D721Med (cell line): ENCODE measurements around the gene FERMT1.

ENCODE experiments used
- DNase-seq: peaks from one replicate; pipeline ENCODE4 v3.0.0; 2011; ENCODE audit warnings: low spot score; ENCODE audit not compliant: insufficient read length
- FAIRE-seq: peaks from 2 replicates; lab custom pipeline; 2011; peaks lifted over from hg19 to GRCh38; lab: Jason Lieb, UNC
- TF ChIP-seq, protein P1 (sequence below): IDR thresholded peaks from 2 replicates; pipeline ENCODE4 v1.5.1; 2012; ENCODE audit warnings: mild to moderate bottlenecking, control low read depth; ENCODE audit not compliant: insufficient read depth; ENCODE audit errors: missing control alignments

The FERMT1 gene

DNA sequence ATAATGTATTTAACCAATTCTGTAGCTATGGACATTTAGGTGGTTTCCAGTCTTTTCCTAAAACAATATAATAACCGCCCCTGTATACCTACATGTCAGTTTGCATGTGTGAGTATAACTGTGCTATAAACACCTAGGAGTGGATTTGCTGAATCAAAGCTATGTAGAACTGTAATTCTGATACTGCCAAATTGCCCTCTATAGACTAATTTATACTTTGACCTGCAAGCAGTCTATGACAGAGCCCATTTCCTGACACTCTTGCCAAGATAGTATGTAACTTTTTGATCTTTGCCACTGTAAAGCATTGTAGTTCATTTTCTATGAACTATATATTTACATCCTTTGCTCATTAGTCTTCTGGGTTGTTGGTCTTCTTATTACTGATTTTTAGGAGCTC is 19.5 kb downstream of the FERMT1 start:
- no peak for FAIRE-seq
- TF ChIP-seq, protein P1, sequence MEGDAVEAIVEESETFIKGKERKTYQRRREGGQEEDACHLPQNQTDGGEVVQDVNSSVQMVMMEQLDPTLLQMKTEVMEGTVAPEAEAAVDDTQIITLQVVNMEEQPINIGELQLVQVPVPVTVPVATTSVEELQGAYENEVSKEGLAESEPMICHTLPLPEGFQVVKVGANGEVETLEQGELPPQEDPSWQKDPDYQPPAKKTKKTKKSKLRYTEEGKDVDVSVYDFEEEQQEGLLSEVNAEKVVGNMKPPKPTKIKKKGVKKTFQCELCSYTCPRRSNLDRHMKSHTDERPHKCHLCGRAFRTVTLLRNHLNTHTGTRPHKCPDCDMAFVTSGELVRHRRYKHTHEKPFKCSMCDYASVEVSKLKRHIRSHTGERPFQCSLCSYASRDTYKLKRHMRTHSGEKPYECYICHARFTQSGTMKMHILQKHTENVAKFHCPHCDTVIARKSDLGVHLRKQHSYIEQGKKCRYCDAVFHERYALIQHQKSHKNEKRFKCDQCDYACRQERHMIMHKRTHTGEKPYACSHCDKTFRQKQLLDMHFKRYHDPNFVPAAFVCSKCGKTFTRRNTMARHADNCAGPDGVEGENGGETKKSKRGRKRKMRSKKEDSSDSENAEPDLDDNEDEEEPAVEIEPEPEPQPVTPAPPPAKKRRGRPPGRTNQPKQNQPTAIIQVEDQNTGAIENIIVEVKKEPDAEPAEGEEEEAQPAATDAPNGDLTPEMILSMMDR = no peak
- no peak for DNase-seq

GRCh38 chr20:6101346-6101745 is 21.5 kb downstream of the FERMT1 start:
- DNase-seq (no peak), FAIRE-seq (no peak)
- TF ChIP-seq, protein P1 = no peak

GRCh38 chr20:6100246-6100645 is 22.6 kb downstream of the FERMT1 start:
- DNase-seq (no peak), FAIRE-seq (no peak)
- TF ChIP-seq, protein P1 = no peak

DNA sequence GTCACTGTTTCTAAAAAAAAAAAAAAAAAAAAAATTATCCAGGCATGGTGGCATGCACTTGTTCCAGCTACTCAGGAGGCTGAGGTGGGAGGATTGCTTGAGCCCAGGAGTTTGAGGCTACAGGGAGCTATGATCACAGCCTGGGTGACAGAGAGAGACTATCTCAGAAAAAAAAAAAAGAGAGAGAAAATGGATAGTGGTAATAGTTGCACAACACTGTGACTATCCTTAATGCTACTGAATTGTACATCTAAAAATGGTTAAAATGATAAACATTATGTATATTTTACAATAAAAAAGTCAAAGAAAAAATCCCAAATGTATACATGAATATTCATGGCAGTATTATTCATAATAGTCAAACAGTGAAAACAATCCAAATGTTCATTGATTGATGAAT is 23.0 kb downstream of the FERMT1 start:
- DNase-seq = no peak
- FAIRE-seq = no peak
- TF ChIP-seq, protein P1 = no peak

DNA sequence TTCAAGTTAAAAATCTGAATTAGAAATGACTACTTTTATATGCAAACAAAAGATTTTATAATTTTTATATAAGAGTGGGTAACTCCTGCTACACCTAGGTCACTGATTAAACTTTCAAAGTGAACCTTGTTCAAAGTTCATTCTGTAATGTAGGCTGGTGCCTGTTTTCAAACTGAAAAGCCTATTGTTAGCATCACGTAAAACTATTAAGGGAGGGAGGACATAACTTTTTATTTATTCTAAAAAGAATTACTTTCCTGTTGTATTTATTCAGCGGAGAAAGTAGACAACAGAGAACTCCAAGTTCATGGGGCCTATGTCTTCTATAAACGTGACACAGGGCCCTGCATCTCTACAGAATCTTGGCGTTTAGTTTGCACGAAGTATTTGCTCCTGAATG is 27.4 kb downstream of the FERMT1 start:
- no peak for FAIRE-seq
- TF ChIP-seq, protein P1 = no peak
- DNase-seq = no peak

DNA sequence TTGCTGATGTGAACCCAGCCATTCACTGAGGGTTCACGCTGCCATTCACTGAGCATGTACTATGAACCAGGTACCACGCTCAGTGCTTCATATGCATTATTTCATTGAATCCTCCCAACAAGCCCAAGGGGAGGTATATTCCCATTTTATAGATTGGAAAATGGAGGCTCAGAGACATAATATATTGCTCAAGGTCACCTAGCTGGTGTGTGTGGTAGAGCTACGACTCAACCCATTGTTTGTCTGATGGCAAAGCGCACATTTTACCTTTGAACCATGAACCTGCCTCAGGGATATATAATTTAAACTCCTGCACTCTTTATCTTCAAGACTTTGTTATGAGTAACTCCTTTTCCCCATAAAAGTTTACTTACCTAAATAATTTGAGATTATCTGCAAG is 28.3 kb downstream of the FERMT1 start:
- no peak for FAIRE-seq
- TF ChIP-seq, protein P1 = no peak
- DNase-seq = no peak

GRCh38 chr20:6094063-6094462 is 28.8 kb downstream of the FERMT1 start:
- DNase-seq (no peak), FAIRE-seq (no peak)
- TF ChIP-seq, protein P1 = no peak
